HT-29 (cell line): ENCODE results near the gene CCDC9. TPM values are rescaled to one million over a fixed set of nuclear protein-coding genes. Genes with fewer than 3 reads are reported as not detected.
"Not testable (repeated sequence)": the region's sequence is repeated elsewhere in the genome, so short reads cannot be mapped to it uniquely, and the experiment has no call there.

Source experiments
- DNase-seq: peaks from one replicate; pipeline ENCODE4 v3.0.0-alpha.2; 2015; ENCODE audit warnings: low spot score
- total RNA-seq: library from RNA; depleted of rRNA; stranded (reverse); fragments of >200 nt; shearing (Covaris generic); gene quantifications from 2 replicates; pipeline ENCODE4 v1.2.3, GENCODE V29; 2014

Gene CCDC9
- total RNA-seq, 1 experiment from 2014 or later: 34.8 TPM

DNA sequence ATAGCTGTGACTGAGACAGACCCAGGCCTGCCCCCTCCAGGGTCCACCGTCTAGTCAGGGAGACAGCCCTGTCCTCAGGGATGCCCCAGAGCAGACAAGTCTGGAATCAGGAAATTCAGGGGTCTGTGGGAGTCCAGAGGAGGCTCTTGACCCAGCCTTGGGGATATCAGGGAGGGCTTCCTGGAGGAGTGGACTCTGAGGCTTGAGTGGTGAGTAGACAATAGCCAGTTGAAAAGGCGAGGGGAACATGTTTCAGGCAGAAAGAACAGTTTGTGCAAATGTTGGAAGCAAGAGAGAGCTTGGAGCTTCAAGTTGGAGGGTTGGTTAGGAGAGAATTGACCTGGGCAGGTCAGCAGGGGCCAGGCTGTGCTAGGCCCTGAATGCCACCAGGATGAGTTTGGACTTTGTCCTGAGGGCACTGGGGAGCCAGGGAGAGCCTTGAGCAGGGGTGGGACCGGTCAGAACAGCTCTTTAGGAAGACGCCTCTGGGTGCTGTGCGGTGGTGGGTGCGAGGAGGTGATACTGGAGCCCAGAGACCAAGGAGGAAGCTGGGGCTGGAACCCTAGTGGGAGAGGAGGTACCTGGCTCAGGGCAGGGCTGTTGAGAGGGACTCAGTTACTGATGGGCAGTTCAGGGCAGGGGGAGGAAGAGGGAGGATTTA lies 2.7 kb downstream of the CCDC9 start:
- DNase-seq: no peak

DNA sequence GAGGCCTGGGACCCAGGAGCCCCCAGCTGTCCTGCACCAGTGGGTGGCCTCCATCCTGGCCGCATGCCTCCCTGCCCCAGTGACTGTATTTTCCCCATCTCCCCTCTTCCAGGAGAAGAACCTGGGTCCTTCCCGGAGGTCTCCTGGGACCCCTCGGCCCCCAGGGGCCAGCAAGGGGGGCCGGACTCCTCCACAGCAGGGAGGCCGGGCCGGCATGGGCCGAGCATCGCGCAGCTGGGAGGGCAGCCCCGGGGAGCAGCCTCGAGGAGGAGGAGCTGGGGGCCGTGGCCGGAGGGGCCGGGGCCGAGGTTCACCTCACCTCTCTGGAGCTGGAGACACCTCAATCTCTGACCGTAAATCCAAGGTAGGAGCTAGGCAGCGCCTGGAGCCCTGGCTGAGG lies 4.2 kb downstream of the CCDC9 start:
- no peak for DNase-seq

DNA sequence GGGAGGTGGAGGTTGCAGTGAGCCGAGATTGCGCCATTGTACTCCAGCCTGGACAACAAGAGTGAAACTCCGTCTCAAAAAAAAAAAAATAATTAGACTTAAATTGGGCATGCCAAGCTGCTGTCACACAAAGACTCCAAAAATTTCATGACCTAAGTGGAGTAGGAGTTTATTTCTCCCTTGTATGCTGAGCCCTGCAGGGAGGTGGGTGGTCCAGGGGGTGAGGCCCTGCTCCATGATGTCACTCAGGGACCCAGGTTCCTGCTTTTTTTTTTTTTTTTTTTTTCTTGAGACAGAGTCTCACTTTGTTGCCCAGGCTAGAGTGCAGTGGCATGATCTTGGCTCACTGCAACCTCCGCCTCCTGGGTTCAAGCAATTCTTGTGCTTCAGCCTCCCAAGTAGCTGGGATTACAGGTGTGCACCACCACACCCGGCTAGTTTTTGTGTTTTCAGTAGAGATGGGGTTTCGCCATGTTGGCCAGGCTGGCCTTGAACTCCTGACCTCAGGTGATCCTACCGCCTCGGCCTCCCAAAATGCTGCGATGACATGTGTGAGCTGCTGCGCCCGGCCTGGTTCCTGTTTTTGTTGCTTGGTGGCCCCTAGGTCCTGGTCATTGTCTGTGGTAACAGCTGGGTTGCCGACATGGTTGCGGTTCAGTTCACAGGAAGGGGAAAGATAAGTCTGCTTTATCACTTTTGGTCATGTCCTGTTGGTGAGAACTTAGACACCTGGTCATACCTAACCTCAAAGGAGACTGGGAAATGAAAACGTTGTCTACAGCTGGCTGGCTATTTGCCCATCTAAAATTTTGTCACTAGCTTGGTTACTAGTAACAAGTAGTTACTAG lies 5.8 kb downstream of the CCDC9 start:
- DNase-seq: not testable (repeated sequence)

DNA sequence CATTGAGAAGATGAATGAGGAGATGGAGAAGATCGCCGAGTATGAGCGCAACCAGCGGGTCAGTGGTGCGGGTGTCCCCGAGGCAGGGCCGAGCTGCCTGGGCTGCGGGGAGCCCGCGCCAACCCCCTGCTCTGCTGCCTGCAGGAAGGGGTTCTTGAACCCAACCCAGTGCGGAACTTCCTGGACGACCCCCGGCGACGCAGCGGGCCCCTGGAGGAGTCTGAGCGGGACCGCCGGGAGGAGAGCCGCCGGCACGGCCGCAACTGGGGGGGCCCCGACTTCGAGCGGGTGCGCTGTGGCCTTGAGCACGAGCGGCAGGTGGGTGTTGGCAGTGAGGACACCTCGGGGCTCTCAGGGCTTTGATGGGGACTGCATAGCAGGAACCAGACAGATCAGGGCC lies 8.3 kb downstream of the CCDC9 start:
- no peak for DNase-seq

DNA sequence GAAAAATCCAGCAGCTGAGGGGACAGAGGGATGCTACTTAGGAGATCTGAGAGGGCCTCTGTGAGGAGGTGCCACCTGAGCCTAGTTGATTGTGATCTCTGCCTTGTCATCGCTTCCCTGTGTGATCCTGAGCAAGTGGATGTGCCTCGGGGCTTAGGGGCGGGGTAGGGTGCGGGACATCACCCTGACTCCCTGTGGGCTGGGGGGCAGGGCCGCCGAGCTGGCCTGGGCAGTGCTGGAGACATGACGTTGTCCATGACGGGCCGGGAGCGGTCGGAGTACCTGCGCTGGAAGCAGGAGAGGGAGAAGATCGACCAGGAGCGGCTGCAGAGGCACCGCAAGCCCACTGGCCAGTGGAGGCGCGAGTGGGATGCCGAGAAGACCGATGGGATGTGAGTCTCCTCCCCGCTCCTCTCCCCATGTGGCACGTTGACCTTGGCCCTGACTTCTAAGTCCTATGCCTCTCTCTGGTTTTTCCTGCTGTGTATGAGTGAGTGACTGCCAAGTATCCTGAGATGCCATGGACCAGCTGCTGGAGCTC lies 10.1 kb downstream of the CCDC9 start:
- DNase-seq: no peak

DNA sequence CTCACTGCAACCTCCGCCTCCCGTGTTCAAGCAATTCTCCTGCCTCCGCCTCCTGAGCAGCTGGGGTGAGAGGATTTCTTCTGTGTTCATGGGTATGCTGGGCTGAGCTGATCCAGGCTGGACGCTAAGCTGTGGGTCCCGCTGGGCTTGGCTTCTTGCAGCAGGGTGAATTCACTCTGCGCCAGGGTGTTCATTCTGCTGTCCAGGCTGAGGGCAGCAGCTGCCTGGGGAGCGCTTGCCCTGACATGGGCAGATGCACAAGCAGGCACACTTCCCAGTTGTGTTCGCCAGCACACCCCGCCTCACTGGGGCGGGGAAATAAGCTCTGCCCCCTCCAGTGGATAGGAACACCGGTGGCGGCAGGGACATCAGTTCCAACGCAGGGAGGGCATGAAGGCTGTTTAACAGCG lies 11.0 kb downstream of the CCDC9 start:
- no peak for DNase-seq

DNA sequence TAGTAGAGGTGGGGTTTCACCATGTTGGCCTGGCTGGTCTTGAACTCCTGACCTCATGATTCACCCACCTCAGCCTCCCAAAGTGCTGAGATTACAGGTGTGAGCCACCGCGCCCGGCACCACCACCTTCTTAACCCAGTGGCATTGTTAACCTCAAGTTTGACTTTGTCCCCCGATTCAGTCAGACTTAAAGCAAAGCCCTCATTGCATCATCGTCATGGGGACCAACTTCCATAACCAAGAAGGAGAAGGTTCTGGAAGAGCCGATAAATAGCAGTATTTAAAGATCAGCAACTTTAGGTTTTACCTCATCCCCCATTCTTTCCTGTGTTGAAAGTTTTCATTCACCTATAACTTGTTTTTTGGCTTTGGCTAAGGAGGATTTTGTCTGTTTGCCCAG lies 11.7 kb downstream of the CCDC9 start:
- DNase-seq: no peak

DNA sequence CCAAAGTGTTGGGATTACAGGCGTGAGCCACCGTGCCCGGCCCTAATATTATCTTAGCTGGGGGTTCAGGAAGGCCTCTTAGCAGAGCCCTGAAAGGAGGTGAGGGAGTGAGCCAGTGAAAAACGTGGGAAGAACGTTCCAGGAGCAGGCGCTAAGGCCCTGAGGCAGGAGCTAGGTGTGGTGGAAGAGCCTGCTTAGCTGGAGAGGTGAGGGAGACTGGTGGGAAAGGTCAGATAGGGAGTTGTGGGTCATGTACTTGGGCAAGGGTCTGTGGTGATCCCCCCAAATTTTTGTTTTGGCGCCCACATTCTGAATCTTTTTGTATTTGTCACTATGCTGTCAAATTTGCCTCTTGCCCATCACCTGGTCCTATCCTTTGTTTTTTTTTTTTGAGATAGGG lies 13.3 kb downstream of the CCDC9 start:
- DNase-seq: no peak

DNA sequence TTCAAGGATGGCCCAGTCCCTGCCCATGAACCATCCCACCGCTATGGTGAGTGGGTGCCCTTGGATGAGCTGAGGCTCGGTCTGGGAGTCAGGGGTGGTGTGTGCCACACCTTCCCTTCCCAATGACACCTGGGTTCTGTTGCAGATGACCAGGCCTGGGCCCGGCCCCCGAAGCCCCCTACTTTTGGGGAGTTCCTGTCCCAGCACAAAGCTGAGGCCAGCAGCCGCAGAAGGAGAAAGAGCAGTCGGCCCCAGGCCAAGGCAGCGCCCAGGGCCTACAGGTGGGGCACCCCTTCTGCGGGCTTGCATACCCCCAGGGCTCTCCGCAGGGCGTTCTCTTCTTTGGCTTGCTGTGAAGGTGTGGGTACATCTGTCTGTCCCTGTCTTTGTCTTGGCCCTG lies 14.1 kb downstream of the CCDC9 start:
- no peak for DNase-seq

DNA sequence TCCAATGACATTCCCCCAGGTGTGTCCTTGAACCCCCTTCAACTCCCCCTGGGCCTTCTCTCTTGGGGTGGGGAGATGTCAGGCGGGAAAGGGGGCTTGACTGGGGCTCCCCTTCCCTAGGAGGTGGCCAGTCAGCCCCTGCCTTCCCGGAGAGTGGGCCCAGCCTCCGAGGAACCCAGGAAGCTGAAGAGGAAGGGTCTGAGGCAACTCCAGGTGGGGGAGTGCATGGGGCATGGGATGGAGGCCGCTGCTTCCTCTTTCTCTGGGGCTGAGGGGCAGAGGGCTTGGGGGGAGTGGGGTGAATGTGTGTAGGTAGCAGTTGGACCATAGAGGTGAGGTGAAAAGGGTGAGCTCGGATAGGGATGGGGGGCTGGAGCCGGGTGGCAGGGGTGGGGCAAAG lies 15.6 kb downstream of the CCDC9 start:
- no peak for DNase-seq

DNA sequence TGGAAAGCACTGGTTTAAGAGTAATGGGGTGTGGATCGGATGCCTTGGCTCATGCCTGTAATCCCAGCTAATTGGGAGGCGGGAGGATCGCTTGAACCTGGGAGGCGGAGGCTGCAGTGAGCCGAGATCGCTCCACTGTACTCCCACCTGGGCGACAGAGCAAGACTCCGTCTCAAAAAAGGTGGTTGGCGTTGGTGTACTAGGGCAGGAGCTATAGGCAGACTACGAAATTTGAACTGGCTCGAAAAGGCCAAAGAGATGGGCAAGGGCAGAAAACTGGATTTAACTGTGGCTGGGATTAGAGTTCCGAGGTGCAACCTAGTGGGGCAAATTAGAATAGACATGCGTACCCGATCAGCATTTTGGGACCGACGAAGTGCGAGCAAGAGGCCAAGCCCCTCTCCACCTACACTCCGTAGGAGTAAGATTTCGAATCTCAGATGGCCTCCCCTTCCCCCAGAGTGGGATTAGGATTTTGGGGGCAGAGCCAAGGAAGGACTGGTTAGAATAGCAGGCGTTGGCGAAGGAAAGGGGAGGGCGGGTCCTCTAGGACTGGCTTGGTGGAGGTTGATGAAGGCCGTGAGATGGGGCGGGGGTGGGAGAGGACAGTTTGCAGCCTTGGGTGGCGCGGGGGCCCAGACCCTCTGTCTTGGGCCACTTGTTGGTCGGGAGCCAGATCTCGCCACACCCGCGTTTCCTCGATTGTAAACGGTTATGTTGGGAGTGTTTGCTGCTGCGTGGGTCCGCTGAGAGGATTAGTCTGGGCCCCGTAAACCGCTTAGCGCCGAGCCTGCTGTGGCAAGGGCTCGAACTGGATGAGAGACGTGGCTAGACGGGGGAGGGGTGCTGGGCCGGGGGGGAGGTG lies 16.4 kb downstream of the CCDC9 start:
- peak; percentile 42 for DNase-seq

DNA sequence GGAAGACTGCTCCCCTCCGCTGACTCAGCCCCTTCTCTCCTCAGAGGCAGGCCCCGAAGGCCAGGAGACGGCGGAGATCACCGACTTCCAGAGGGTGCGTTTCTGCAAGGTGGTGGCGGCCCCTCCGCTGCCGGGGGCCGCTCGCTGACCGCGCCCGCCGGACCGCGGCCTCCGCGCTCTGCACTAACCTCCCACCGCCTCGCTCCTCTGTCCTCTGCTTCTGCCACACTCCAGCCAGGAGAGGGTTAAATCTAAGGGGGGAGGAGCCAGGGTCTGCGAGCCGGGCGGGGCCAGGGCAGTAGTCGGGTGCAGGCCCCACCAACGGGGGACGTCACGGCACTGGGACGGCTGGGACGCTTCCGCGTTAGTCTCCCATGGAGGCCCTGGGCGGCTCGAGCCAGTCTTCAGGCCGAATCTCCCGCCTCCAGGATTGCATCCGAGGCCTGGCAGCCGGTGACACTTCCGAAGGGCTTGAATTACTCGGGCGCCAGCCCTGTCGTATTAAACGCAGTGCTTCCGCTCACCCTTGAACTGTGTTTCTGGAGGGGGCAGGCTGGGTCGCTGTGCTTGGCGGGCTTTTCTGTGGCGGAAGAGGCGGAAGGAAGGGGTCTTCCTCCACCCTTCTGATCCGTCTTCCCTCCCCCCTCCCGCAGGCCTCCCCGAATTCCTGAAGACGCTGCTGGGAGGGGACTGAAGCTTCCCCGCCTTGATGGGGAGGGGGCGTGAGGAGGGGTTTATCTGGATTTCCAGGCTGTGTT lies 17.2 kb downstream of the CCDC9 start:
- peak; percentile 99 for DNase-seq

DNA sequence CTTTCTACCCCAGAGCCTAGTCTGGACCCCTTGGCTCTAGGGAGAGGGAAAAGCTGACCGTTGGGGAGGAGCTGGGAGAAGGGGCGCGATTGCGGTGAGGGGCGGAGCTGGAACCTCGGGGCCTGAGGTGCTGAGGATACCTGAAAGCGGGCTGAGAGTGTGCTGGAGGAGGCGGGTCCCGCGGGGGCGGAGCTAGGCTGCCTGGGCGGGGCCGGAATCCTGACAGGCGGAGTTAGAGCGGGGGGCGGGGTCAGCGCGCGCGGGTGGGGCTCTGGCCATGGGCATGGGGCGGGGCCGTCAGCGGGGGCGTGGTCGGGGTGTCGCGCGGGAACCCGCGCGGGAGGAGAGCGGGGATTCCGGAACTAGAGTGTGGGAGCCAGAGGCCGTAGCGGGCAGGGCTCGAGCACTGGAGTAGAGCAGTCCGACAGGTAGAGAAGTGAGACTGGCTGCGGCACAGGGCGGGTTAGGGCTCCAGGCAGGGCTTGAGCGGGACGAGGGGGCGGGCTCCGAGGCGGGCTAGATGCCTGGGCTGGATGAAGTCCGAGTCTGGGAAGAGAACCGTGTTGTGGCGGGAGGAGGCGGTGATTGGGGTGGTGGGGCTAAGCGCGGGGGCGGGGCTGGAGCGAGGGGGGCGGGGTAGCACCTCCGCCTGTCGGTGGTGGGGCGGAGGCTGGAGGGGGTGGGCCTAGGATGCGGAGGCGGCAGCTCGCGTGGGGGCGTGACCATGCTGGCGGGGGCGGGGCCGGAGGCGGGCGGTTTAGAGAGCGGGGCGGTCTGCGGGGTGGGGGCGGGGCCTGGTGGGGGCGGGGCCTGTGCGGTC lies 18.0 kb downstream of the CCDC9 start, which contains the start of gene INAFM1:
INAFM1 (plus strand) TSS at position 815 of the 820 bp plus-strand sequence. CDS start 35 bp downstream, outside the sequence.
- DNase-seq: peak; percentile 99

DNA sequence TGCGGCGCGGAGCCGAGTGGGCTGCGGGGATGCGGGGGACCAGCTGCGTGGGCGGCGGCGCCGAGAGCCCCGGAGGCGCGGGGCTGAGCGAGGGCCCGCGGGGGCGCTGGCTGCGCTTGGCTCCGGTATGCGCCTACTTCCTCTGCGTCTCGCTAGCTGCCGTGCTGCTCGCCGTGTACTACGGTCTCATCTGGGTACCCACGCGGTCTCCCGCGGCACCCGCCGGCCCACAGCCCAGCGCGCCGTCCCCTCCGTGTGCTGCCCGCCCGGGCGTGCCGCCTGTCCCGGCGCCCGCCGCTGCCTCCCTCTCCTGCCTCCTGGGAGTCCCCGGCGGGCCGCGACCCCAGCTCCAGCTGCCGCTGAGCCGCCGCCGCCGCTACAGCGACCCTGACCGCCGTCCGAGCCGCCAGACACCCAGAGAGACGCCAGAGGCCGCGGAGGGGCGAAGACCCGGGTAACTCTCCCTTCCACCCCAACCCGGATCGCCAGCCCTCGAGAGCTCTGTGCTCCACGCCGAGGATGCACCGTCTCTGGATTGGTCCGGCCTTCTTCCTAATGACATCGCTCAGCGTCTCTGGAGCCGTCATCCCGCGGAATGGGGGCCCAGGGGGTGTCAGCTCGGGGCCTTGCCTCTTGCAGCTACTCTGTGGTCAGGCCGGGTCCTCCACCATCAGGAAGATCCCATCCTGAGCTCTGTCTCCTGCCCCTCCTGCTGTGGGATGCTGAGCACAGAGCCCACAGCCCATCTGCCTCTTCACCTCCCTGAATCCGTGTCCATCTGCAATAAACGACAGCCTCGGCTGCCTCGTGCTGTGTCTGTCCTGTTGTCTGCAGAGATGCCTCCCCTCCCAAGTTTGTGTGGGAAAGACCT lies 18.8 kb downstream of the CCDC9 start:
- DNase-seq: no peak

DNA sequence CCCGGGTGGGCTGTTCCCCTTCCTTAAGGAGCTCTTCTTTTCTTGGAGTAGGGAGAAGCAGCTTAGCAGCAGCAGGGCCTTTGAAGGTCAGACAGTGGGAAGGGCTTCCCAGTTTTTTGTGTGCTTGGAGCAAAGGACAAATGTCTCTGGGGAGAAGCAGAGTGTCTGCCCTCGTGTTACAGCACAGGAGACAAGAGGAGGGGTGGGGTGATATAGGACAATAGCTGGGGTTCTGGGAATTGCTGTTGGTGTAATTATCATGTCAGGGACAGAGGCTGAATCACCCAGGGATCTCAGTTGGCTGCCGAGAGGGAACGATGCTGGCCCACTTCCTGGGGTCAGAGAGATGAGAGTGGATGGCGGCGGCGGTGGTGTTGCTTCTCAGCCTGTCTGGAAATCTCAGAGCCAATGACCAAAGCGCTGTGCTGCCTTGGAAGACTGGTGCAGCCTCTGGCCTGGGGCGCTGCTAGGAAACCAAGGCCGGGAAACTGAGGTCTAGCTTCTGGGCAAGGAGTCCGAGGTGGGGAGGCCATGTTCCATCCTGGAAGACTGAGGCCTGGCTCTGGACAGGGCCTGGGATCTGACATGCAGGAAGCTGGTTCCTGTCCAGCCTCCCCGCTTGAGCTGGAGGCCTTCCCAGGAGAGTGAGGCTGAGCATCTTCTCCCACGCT lies 19.6 kb downstream of the CCDC9 start:
- no peak for DNase-seq

DNA sequence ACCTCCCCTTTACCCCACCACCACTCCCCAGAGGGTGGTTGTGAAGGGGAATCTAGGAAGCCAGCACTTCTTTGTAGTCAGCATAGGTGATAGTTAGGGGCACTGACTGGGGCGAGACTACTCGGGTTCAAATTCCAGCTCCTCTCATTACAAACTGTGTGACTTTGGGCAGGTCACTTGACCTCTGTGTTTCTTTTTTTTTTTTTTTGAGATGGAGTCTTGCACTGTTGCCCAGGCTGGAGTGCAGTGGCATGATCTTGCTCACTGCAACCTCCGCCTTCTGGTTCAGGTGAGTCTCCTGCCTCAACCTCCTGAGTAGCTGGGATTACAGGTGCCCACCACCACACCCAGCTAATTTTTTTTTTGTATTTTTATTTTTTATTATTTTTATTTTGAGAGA lies 20.2 kb downstream of the CCDC9 start:
- DNase-seq: not testable (repeated sequence)

DNA sequence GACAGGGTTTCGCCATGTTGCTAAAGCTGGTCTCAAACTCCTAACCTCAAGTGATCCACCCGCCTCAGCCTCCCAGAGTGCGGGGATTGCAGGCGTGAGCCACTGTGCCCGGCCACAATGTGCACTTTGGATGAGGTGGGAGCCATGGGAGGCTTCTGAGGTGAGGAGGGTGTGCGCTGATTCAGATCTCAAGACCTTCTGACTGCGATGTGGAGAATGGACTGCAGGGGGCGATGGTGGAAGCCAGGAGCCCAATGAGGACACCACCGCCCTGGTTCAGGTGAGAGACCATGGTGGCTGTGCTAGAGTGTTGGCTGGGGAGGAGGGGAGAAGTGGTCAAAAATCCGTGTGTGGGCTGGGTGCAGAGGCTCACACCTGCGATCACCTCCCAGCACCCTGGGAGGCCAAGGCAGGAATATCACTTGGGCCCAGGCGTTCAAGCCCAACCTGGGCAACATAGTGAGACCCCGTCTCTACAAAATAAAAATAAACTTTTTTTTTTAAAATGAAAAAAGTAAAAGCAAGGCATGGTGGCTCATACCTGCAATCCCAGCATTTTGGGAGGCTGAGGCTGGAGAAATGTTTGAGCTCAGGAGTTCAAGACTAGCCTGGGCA lies 24.0 kb downstream of the CCDC9 start:
- peak; percentile 71 for DNase-seq

DNA sequence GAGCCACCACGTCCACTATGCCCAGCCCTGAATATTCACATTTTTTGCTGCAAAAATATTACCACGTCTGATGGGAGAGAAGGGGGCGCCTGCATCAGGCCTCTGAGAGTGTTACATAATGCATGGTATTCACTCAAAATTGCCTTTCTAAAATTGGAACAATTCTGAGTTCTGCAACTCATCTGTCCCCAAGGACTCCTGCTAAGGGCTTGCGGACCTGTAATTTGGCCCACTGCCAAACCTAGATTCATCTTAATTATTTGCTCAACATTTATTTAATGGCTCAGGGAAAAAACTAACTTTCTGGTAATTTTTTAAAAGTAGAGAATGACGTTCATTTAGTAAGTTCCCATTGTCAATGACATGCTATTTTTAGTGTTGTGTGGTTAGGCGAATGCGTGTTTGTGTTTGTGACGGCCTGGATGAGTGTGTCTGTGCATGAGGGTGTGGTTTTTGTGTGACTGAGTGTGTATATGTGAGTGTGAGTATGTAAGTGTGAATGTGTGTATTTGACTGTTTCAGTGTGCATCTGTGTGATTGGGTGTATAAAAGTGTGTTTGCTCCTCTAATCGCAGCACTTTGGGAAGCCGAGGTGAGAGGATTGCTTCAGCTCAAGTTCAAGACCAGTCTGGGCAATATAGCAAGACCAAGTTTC lies 27.2 kb downstream of the CCDC9 start:
- DNase-seq: no peak
